Activated naive CD4-positive, alpha-beta T cell treated with anti-CD3 and anti-CD28 coated beads for 36 hours (primary cell): Measurements from ENCODE around the gene TMEM222. TPM values are rescaled to one million over a fixed set of nuclear protein-coding genes. Genes with fewer than 3 reads are reported as not detected.

ENCODE experiments used
- CTCF ChIA-PET: fragments of 350-600 bp; sonication (Branson Sonifier 250); formaldehyde crosslinking; loops from one replicate; lab custom pipeline; 2021; ENCODE audit warnings: antibody characterized with exemption; lab: Charles Lee
- DNase-seq: peaks from one replicate; pipeline ENCODE4 v3.0.0-alpha.2; 2020
- H3K27ac Mint-ChIP-seq: one replicate; pipeline ENCODE4 v1.8.0; 2021; ENCODE audit warnings: mild to moderate bottlenecking, mixed read lengths
- H3K27me3 Mint-ChIP-seq: one replicate; pipeline ENCODE4 v1.8.0; 2021; ENCODE audit warnings: low read depth, mixed read lengths
- H3K36me3 Mint-ChIP-seq: one replicate; pipeline ENCODE4 v1.8.0; 2021; ENCODE audit warnings: low read depth, mixed read lengths
- H3K4me1 Mint-ChIP-seq: one replicate; pipeline ENCODE4 v1.8.0; 2021; ENCODE audit warnings: low read depth, mixed read lengths
- H3K4me3 Mint-ChIP-seq: one replicate; pipeline ENCODE4 v1.8.0; 2021; ENCODE audit warnings: mild to moderate bottlenecking, moderate library complexity, mixed read lengths
- H3K9me3 Mint-ChIP-seq: one replicate; pipeline ENCODE4 v1.8.0; 2021; ENCODE audit warnings: mixed read lengths
- intact Hi-C: fragments of 100-400 bp; cut with micrococcal nuclease; formaldehyde crosslinking; loops from one replicate; pipeline ENCODE4 v1.15.1; 2023
- total RNA-seq, 2 experiments: library from RNA; stranded (reverse); gene quantifications; one replicate each; pipeline ENCODE4 v1.2.3, GENCODE V29; 2021

Gene TMEM222
- total RNA-seq, 2 experiments from 2014 or later = 22.0 to 22.8 TPM

- peaks cover 26% of the 10 kb centered on the region for H3K4me1 Mint-ChIP-seq
- no peak overlapping the region for H3K27ac Mint-ChIP-seq
Observed at GRCh38 chr1:27332536-27333281, 10.7 kb downstream of the TMEM222 start.

GRCh38 chr1:27333717-27334279, 11.8 kb downstream of the TMEM222 start:
- no peak for DNase-seq
- peaks cover 28% of the 10 kb centered on the region for H3K36me3 Mint-ChIP-seq
- H3K9me3 Mint-ChIP-seq = no peaks in the 10 kb centered on the region
- intact Hi-C loops = no loop called here
- peaks cover 16% of the 10 kb centered on the region for H3K4me1 Mint-ChIP-seq
- no peak overlapping the region for H3K4me3 Mint-ChIP-seq
- CTCF ChIA-PET = interaction anchor here (0.7 to 5.1 kb wide), 22 partner anchors 9 to 396 kb away, joined by 3 to 41 read pairs (median 4); partner anchors contain the start of genes MAP3K6 and TMEM222
- no peaks in the 10 kb centered on the region for H3K27me3 Mint-ChIP-seq
- H3K27ac Mint-ChIP-seq = no peak overlapping the region

More at GRCh38 chr1:27332536-27333281, 10.7 kb downstream of the TMEM222 start:
- intact Hi-C loops = loop anchor here (1.0 kb wide), 1 partner anchor 56 kb away; no protein-coding TSS in a partner anchor
- H3K27me3 Mint-ChIP-seq = no peaks in the 10 kb centered on the region
- CTCF ChIA-PET = interaction anchor here (0.6 to 5.1 kb wide), 36 partner anchors 8 to 532 kb away, joined by 3 to 41 read pairs (median 4); partner anchors contain the start of genes MAP3K6, SYTL1 and TMEM222
- H3K4me3 Mint-ChIP-seq = no peak overlapping the region
- peaks cover 32% of the 10 kb centered on the region for H3K36me3 Mint-ChIP-seq
- DNase-seq = peak; percentile 68
- no peaks in the 10 kb centered on the region for H3K9me3 Mint-ChIP-seq

- Mint-ChIP-seq H3K36me3 (peaks cover 27% of the 10 kb centered on the region), H3K4me3 (no peak overlapping the region), H3K27me3 (no peaks in the 10 kb centered on the region), H3K9me3 (no peaks in the 10 kb centered on the region), H3K4me1 (peaks cover 21% of the 10 kb centered on the region), H3K27ac (no peak overlapping the region)
- DNase-seq = no peak
- CTCF ChIA-PET = interaction anchor here (0.8 to 5.1 kb wide), 4 partner anchors 10 to 62 kb away, joined by 3 to 41 read pairs (median 6); no protein-coding TSS in a partner anchor
- intact Hi-C loops = no loop called here
Observed at GRCh38 chr1:27335506-27336422, 13.8 kb downstream of the TMEM222 start.

- no peaks in the 10 kb centered on the region for H3K9me3 Mint-ChIP-seq
- CTCF ChIA-PET = interaction anchor here (0.8 to 5.1 kb wide), 4 partner anchors 9 to 61 kb away, joined by 3 to 41 read pairs (median 6); no protein-coding TSS in a partner anchor
- no peak for DNase-seq
- H3K4me1 Mint-ChIP-seq = peaks cover 25% of the 10 kb centered on the region
- H3K27ac Mint-ChIP-seq = no peak overlapping the region
- H3K4me3 Mint-ChIP-seq = no peak overlapping the region
- peaks cover 27% of the 10 kb centered on the region for H3K36me3 Mint-ChIP-seq
- intact Hi-C loops = no loop called here
- no peaks in the 10 kb centered on the region for H3K27me3 Mint-ChIP-seq
Observed at GRCh38 chr1:27336756-27337155, 14.8 kb downstream of the TMEM222 start.

GRCh38 chr1:27338751-27339150, 16.8 kb downstream of the TMEM222 start:
- DNase-seq = no peak
- H3K36me3 Mint-ChIP-seq = peaks cover 15% of the 10 kb centered on the region
- CTCF ChIA-PET = interaction anchor here (2.2 to 3.4 kb wide), 2 partner anchors 16 to 18 kb away, joined by 5 to 12 read pairs; no protein-coding TSS in a partner anchor

GRCh38 chr1:27339213-27339612, 17.2 kb downstream of the TMEM222 start:
- Mint-ChIP-seq H3K4me1 (peaks cover 45% of the 10 kb centered on the region), H3K27ac (no peak overlapping the region), H3K36me3 (peaks cover 14% of the 10 kb centered on the region), H3K27me3 (no peaks in the 10 kb centered on the region), H3K9me3 (no peaks in the 10 kb centered on the region), H3K4me3 (no peak overlapping the region)
- intact Hi-C loops = no loop called here
- CTCF ChIA-PET = interaction anchor here (0.6 to 3.4 kb wide), 3 partner anchors 16 to 50 kb away, joined by 3 to 12 read pairs (median 5); no protein-coding TSS in a partner anchor
- no peak for DNase-seq

More at GRCh38 chr1:27338751-27339150, 16.8 kb downstream of the TMEM222 start:
- Mint-ChIP-seq H3K27ac (no peak overlapping the region), H3K9me3 (no peaks in the 10 kb centered on the region), H3K27me3 (no peaks in the 10 kb centered on the region), H3K4me1 (peaks cover 41% of the 10 kb centered on the region), H3K4me3 (no peak overlapping the region)
- intact Hi-C loops = no loop called here

- H3K36me3 Mint-ChIP-seq = peaks cover under 1% of the 10 kb centered on the region
- peak within 1 kb of the TSS; percentile 83 for H3K4me3 Mint-ChIP-seq
- H3K27ac Mint-ChIP-seq = peak within 1 kb of the TSS; percentile 85
- CTCF ChIA-PET = interaction anchor here (0.6 to 3.4 kb wide), 9 partner anchors 9 to 328 kb away, joined by 3 to 12 read pairs (median 4); no protein-coding TSS in a partner anchor
- no peaks in the 10 kb centered on the region for H3K27me3 Mint-ChIP-seq
- intact Hi-C loops = loop anchor here (1.0 to 5.0 kb wide), 4 partner anchors 8 to 181 kb away; partner anchors contain the start of gene TMEM222
- peak; percentile 77 for DNase-seq
- no peaks in the 10 kb centered on the region for H3K9me3 Mint-ChIP-seq
- H3K4me1 Mint-ChIP-seq = peaks cover 49% of the 10 kb centered on the region
Observed at GRCh38 chr1:27341525-27342252, 19.7 kb downstream of the TMEM222 start, which contains the start of gene SYTL1. Gene SYTL1 (plus strand): TSS chr1:27342022. CDS start chr1:27345335, 3,313 bp downstream.

- CTCF ChIA-PET = interaction anchor here (0.6 to 2.1 kb wide), 6 partner anchors 10 to 327 kb away, joined by 4 to 12 read pairs (median 6); no protein-coding TSS in a partner anchor
- DNase-seq = peak; percentile 72
Observed at GRCh38 chr1:27342391-27342777, 20.4 kb downstream of the TMEM222 start.

GRCh38 chr1:27342778-27343638, 21.0 kb downstream of the TMEM222 start:
- Mint-ChIP-seq H3K4me1 (peaks cover 53% of the 10 kb centered on the region), H3K36me3 (no peaks in the 10 kb centered on the region), H3K4me3 (peak overlapping the region; percentile 83), H3K9me3 (no peaks in the 10 kb centered on the region), H3K27ac (peak overlapping the region; percentile 85), H3K27me3 (no peaks in the 10 kb centered on the region)
- intact Hi-C loops = loop anchor here (5.0 kb wide), 1 partner anchor 179 kb away; no protein-coding TSS in a partner anchor
- CTCF ChIA-PET = interaction anchor here (0.6 to 4.4 kb wide), 8 partner anchors 11 to 326 kb away, joined by 3 to 37 read pairs (median 4); no protein-coding TSS in a partner anchor
- DNase-seq = peak; percentile 75

More at GRCh38 chr1:27342391-27342777, 20.4 kb downstream of the TMEM222 start:
- Mint-ChIP-seq H3K4me3 (peak overlapping the region; percentile 83), H3K4me1 (peaks cover 52% of the 10 kb centered on the region), H3K27ac (peak overlapping the region; percentile 85), H3K9me3 (no peaks in the 10 kb centered on the region), H3K36me3 (no peaks in the 10 kb centered on the region), H3K27me3 (no peaks in the 10 kb centered on the region)
- intact Hi-C loops = loop anchor here (5.0 kb wide), 1 partner anchor 180 kb away; no protein-coding TSS in a partner anchor

- no peak for DNase-seq
- intact Hi-C loops = loop anchor here (5.0 kb wide), 1 partner anchor 179 kb away; no protein-coding TSS in a partner anchor
Observed at GRCh38 chr1:27343639-27344025, 21.7 kb downstream of the TMEM222 start.

More at GRCh38 chr1:27343639-27344025, 21.7 kb downstream of the TMEM222 start:
- CTCF ChIA-PET = interaction anchor here (0.6 to 4.4 kb wide), 5 partner anchors 11 to 47 kb away, joined by 3 to 37 read pairs (median 4); no protein-coding TSS in a partner anchor
- H3K36me3 Mint-ChIP-seq = no peaks in the 10 kb centered on the region
- H3K27ac Mint-ChIP-seq = peak overlapping the region; percentile 85
- H3K27me3 Mint-ChIP-seq = no peaks in the 10 kb centered on the region
- H3K4me3 Mint-ChIP-seq = peak overlapping the region; percentile 83
- no peaks in the 10 kb centered on the region for H3K9me3 Mint-ChIP-seq
- peaks cover 53% of the 10 kb centered on the region for H3K4me1 Mint-ChIP-seq
